Measurements from ENCODE around the gene IL1RAPL2. TPM values are rescaled to one million over a fixed set of nuclear protein-coding genes. Genes with fewer than 3 reads are reported as not detected.

IL1RAPL2 gene
- total and polyA plus RNA-seq, 3 experiments from 2014 or later = not detected

DNA sequence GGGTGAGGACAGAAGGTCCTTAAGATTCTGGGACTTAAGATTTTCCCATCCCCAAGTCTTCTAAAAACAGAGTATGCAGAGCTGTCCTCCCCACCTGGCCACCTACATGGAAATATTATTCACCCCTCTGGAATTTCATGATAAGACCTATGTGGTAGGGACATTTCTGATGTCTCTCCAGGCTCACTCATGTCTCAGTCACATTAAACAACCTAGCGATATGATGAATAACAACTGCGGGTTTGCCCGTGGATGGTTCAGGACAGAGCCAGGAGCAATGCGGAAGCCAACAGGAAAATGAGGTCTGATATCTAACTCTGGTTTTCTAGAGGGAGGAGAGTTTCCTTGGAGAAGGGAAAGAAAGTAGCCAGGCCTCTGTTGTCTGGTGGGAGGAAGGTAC lies 607.1 kb downstream of the IL1RAPL2 start:
- no peak for DNase-seq
- Mint-ChIP-seq H3K27ac (no peak overlapping the region), H3K36me3 (no peaks in the 10 kb centered on the region), H3K9me3 (peaks cover 0 to 2% (median 0%) of the 10 kb centered on the region in 5 donors), H3K27me3 (peaks cover 0 to 4% of the 10 kb centered on the region in 2 donors), H3K4me3 (no peak overlapping the region), H3K4me1 (no peaks in the 10 kb centered on the region)
- Histone ChIP-seq H3K9me3 (ENCODE audit: low read length) (no peaks in the 10 kb centered on the region), H3K4me1 (ENCODE audit: insufficient read depth, low read length) (no peaks in the 10 kb centered on the region), H3K36me3 (ENCODE audit: insufficient read depth, low read length) (no peaks in the 10 kb centered on the region), H3K4me3 (ENCODE audit: low read length) (no peak overlapping the region), H3K27me3 (ENCODE audit: insufficient read depth, low read length, poor library complexity, severe bottlenecking) (no peaks in the 10 kb centered on the region), H3K27ac (ENCODE audit: low read depth, low read length) (no peak overlapping the region)
- ChIA-PET POLR2A (no interaction called here), CTCF (no interaction called here)

DNA sequence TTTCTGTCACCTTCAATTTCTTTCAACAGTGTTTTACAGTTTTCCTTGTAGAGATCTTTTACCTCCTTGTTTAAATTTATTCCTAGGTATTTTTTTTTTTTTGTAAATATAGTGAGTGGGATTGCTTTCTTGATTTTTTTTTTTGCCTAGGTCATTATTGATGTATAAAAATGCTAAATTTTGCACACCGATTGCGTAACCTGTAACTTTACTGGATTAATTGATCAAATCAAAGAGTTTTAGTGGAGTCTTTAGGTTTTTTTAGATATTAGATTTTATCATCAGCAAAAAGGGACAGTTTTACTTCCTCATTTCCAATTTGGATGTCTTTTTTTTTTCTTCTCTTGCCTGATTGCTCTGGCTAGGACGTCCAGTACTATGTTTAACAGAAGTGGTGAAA lies 613.6 kb downstream of the IL1RAPL2 start:
- no peaks in the 10 kb centered on the region for H3K9me3 ChIP-seq (ENCODE audit: low read length)
- H3K27me3 ChIP-seq (ENCODE audit: insufficient read depth, low read length, poor library complexity, severe bottlenecking) = no peaks in the 10 kb centered on the region
- ChIA-PET POLR2A (no interaction called here), CTCF (no interaction called here)
- no peaks in the 10 kb centered on the region for H3K4me1 ChIP-seq (ENCODE audit: insufficient read depth, low read length)
- no peak for DNase-seq
- Mint-ChIP-seq H3K27ac (no peak overlapping the region), H3K4me1 (no peaks in the 10 kb centered on the region), H3K4me3 (no peak overlapping the region), H3K36me3 (no peaks in the 10 kb centered on the region), H3K27me3 (no peaks in the 10 kb centered on the region), H3K9me3 (peaks cover 0 to 2% (median 2%) of the 10 kb centered on the region in 5 donors)
- H3K4me3 ChIP-seq (ENCODE audit: low read length) = no peak overlapping the region
- H3K27ac ChIP-seq (ENCODE audit: low read depth, low read length) = no peak overlapping the region
- no peaks in the 10 kb centered on the region for H3K36me3 ChIP-seq (ENCODE audit: insufficient read depth, low read length)

DNA sequence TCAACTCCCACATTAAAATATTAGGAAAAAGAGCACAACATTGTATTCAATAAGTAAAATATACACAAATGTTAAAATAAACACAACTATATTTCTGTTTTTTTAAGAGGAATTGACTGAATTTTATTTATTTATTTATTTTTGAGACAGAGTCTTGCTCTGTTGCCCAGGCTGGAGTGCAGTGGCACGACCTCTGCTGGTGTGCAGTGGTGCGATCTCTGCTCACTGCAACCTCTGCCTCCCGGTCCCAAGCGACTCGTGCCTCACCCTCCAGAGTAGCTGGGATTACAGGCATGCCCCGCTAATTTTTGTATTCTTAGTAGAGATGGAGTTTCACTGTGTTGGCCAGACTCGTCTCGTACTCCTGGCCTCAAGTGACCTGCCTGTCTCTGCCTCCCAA lies 623.1 kb downstream of the IL1RAPL2 start:
- no peaks in the 10 kb centered on the region for H3K4me1 Mint-ChIP-seq
- peaks cover 0 to 2% of the 10 kb centered on the region in 2 donors for H3K27me3 Mint-ChIP-seq
- no peak overlapping the region for H3K4me3 Mint-ChIP-seq
- Histone ChIP-seq H3K27me3 (ENCODE audit: insufficient read depth, low read length, poor library complexity, severe bottlenecking) (no peaks in the 10 kb centered on the region), H3K4me1 (ENCODE audit: insufficient read depth, low read length) (no peaks in the 10 kb centered on the region), H3K9me3 (ENCODE audit: low read length) (no peaks in the 10 kb centered on the region), H3K36me3 (ENCODE audit: insufficient read depth, low read length) (no peaks in the 10 kb centered on the region), H3K4me3 (ENCODE audit: low read length) (no peak overlapping the region), H3K27ac (ENCODE audit: low read depth, low read length) (no peak overlapping the region)
- no peaks in the 10 kb centered on the region for H3K9me3 Mint-ChIP-seq
- H3K27ac Mint-ChIP-seq = no peak overlapping the region
- no peaks in the 10 kb centered on the region for H3K36me3 Mint-ChIP-seq
- ChIA-PET POLR2A (no interaction called here), CTCF (no interaction called here)
- DNase-seq = no peak

DNA sequence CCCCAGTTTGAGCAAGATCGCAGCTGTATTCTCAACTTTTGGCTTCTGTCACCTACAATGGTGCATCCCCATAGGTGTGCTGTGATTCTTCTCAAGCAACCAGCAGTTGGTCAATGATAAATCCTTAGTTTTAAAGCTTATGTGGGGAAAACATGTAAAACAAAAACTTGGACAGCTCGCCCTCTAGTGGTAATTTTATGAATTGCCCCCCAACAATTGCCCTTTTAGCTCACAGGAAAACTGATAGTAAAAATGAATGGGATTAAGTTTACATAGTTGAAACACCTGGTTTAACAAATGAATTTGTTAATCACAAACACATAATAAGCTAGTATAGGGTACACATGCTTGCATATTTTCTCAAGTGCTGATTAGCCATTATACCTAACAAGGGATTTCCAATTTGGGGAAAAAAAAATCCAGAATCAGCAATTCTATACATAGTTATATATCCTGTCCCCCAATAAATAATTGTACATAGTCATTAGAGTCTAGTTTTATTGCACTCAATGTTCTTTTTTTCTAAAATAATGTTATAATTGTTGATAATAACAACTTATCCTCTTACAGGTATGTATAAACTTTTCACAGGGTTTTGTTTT lies 624.4 kb downstream of the IL1RAPL2 start:
- Histone ChIP-seq H3K27me3 (ENCODE audit: insufficient read depth, low read length, poor library complexity, severe bottlenecking) (no peaks in the 10 kb centered on the region), H3K4me1 (ENCODE audit: insufficient read depth, low read length) (no peaks in the 10 kb centered on the region), H3K27ac (ENCODE audit: low read depth, low read length) (no peak overlapping the region), H3K9me3 (ENCODE audit: low read length) (no peaks in the 10 kb centered on the region), H3K4me3 (ENCODE audit: low read length) (no peak overlapping the region), H3K36me3 (ENCODE audit: insufficient read depth, low read length) (no peaks in the 10 kb centered on the region)
- POLR2A ChIA-PET = no interaction called here
- Mint-ChIP-seq H3K36me3 (no peaks in the 10 kb centered on the region), H3K27ac (no peak overlapping the region), H3K9me3 (no peaks in the 10 kb centered on the region), H3K27me3 (peaks cover 0 to 2% of the 10 kb centered on the region in 2 donors), H3K4me3 (no peak overlapping the region), H3K4me1 (no peaks in the 10 kb centered on the region)
- DNase-seq = peak in 1 of 5 donors; percentile 12
- CTCF ChIA-PET = no interaction called here

DNA sequence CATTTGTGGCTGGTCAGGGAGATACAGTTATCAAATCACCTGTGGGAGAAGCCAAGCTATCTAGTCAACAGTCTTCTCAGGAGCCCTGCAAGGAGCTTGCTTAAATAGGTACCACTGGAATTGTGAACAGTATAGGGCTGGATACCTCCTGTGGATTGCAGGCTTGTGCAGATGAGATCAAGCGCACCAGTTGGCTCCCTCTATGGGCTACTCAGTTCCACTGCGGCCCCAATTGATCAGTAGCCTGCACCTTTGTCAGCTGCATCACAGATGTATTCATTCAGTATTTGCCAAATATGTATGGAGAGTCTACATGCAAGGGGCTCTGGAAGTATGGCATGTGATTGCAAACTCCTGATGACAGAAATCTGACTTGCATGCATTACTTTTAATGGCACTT lies 625.9 kb downstream of the IL1RAPL2 start:
- H3K9me3 Mint-ChIP-seq = no peaks in the 10 kb centered on the region
- H3K27me3 Mint-ChIP-seq = peaks cover 0 to under 1% of the 10 kb centered on the region in 2 donors
- Histone ChIP-seq H3K27ac (ENCODE audit: low read depth, low read length) (no peak overlapping the region), H3K4me1 (ENCODE audit: insufficient read depth, low read length) (no peaks in the 10 kb centered on the region), H3K36me3 (ENCODE audit: insufficient read depth, low read length) (no peaks in the 10 kb centered on the region), H3K27me3 (ENCODE audit: insufficient read depth, low read length, poor library complexity, severe bottlenecking) (no peaks in the 10 kb centered on the region), H3K9me3 (ENCODE audit: low read length) (no peaks in the 10 kb centered on the region), H3K4me3 (ENCODE audit: low read length) (no peak overlapping the region)
- no peak overlapping the region for H3K4me3 Mint-ChIP-seq
- no peak overlapping the region for H3K27ac Mint-ChIP-seq
- DNase-seq = no peak
- H3K4me1 Mint-ChIP-seq = no peaks in the 10 kb centered on the region
- H3K36me3 Mint-ChIP-seq = no peaks in the 10 kb centered on the region
- ChIA-PET POLR2A (no interaction called here), CTCF (no interaction called here)

DNA sequence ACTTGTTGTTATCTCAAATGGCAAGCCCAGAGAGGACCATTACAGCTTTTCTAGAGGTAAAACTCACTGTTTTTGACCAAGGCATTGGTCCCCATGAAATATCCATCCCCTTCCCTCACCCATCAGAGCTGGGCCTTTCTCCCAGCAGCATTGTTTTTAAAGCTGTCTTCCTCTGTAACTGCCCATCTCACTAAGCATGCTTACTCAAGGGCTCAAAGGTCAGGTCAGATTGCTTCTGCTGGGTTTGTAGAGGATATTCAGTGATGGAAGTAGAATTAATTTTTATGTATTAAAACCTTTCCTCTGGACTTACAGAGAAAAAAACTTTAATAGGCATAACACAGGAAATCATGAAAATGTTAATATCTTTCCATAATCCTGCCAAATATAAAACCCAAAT lies 643.4 kb downstream of the IL1RAPL2 start:
- no peak overlapping the region for H3K27ac ChIP-seq (ENCODE audit: low read depth, low read length)
- Mint-ChIP-seq H3K4me3 (no peak overlapping the region), H3K36me3 (no peaks in the 10 kb centered on the region), H3K9me3 (peaks cover 0 to 2% (median 0%) of the 10 kb centered on the region in 5 donors), H3K4me1 (no peaks in the 10 kb centered on the region), H3K27me3 (peaks cover 0 to 5% of the 10 kb centered on the region in 2 donors), H3K27ac (no peak overlapping the region)
- no peaks in the 10 kb centered on the region for H3K9me3 ChIP-seq (ENCODE audit: low read length)
- no peaks in the 10 kb centered on the region for H3K27me3 ChIP-seq (ENCODE audit: insufficient read depth, low read length, poor library complexity, severe bottlenecking)
- no peaks in the 10 kb centered on the region for H3K36me3 ChIP-seq (ENCODE audit: insufficient read depth, low read length)
- CTCF ChIA-PET = no interaction called here
- POLR2A ChIA-PET = no interaction called here
- DNase-seq = no peak
- H3K4me3 ChIP-seq (ENCODE audit: low read length) = no peak overlapping the region
- no peaks in the 10 kb centered on the region for H3K4me1 ChIP-seq (ENCODE audit: insufficient read depth, low read length)

DNA sequence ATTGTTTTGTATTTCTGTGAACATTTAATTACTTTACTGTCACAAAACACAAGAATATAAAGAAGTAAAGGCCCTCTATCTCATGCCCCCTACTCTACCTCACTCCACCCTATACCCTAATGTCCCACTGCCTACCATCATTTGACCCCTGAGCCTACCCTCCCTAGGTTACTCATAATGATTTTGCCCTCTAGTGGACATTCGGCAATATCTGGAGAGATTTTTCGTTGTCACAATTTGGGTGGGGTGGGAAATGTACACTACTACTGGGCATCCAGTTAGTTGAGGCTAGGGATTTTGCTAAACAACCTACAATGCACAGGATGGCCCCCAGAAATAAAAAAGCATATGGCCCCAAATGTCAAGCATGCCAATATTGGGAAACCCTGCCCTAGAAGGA lies 644.3 kb downstream of the IL1RAPL2 start:
- no peak overlapping the region for H3K4me3 ChIP-seq (ENCODE audit: low read length)
- Mint-ChIP-seq H3K27me3 (peaks cover 0 to 3% of the 10 kb centered on the region in 2 donors), H3K4me3 (no peak overlapping the region), H3K9me3 (peaks cover 0 to 3% (median 0%) of the 10 kb centered on the region in 5 donors), H3K4me1 (no peaks in the 10 kb centered on the region), H3K27ac (no peak overlapping the region), H3K36me3 (no peaks in the 10 kb centered on the region)
- no peak for DNase-seq
- CTCF ChIA-PET = no interaction called here
- POLR2A ChIA-PET = no interaction called here
- H3K4me1 ChIP-seq (ENCODE audit: insufficient read depth, low read length) = no peaks in the 10 kb centered on the region
- H3K9me3 ChIP-seq (ENCODE audit: low read length) = no peaks in the 10 kb centered on the region
- no peaks in the 10 kb centered on the region for H3K36me3 ChIP-seq (ENCODE audit: insufficient read depth, low read length)
- H3K27ac ChIP-seq (ENCODE audit: low read depth, low read length) = no peak overlapping the region
- H3K27me3 ChIP-seq (ENCODE audit: insufficient read depth, low read length, poor library complexity, severe bottlenecking) = no peaks in the 10 kb centered on the region

DNA sequence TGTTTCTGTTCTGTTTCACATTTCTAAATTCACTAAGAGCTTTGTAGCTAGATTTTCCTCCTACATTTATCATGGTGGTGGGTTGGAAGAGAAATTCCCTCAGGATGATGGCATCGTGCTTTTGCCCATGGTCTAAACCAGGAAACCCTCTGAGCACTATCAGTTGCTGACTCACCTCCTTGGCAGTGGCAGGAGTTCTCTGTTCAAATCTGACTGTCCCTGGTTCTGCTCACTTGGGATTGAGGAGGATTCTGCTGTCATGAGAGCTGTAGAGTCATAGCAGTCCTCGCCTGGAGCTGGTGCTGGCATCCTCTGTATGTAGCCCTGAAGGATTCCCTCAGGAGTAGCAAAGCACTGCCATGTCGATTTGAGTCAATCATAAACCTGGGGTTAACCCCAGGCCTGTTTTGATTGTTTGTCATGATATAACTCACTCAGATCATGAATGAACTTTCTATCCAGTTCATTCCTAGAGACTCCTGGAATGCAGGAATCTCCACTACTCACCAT lies 645.1 kb downstream of the IL1RAPL2 start:
- DNase-seq = no peak
- H3K4me1 Mint-ChIP-seq = no peaks in the 10 kb centered on the region
- Histone ChIP-seq H3K4me3 (ENCODE audit: low read length) (no peak overlapping the region), H3K4me1 (ENCODE audit: insufficient read depth, low read length) (no peaks in the 10 kb centered on the region), H3K36me3 (ENCODE audit: insufficient read depth, low read length) (no peaks in the 10 kb centered on the region), H3K27me3 (ENCODE audit: insufficient read depth, low read length, poor library complexity, severe bottlenecking) (no peaks in the 10 kb centered on the region), H3K27ac (ENCODE audit: low read depth, low read length) (no peak overlapping the region), H3K9me3 (ENCODE audit: low read length) (no peaks in the 10 kb centered on the region)
- H3K9me3 Mint-ChIP-seq = peaks cover 0 to 3% (median 0%) of the 10 kb centered on the region in 5 donors
- H3K36me3 Mint-ChIP-seq = no peaks in the 10 kb centered on the region
- no peak overlapping the region for H3K4me3 Mint-ChIP-seq
- H3K27me3 Mint-ChIP-seq = peaks cover 0 to 3% of the 10 kb centered on the region in 2 donors
- POLR2A ChIA-PET = no interaction called here
- no peak overlapping the region for H3K27ac Mint-ChIP-seq
- CTCF ChIA-PET = no interaction called here

All from CD8-positive, alpha-beta memory T cell (primary cell).